Skeletal muscle satellite cell (primary cell): ENCODE results near the gene SNX4. TPM values are rescaled to one million over a fixed set of nuclear protein-coding genes. Genes with fewer than 3 reads are reported as not detected.
"Not testable (repeated sequence)": the region's sequence is repeated elsewhere in the genome, so short reads cannot be mapped to it uniquely, and the experiment has no call there.

ENCODE experiments used
- H3K27me3 ChIP-seq: 2 replicates; pipeline ENCODE4 v1.7.0; 2013; ENCODE audit warnings: low read length; ENCODE audit not compliant: control insufficient read depth, insufficient read depth
- H3K36me3 ChIP-seq: 2 replicates; pipeline ENCODE4 v1.7.0; 2013; ENCODE audit warnings: mild to moderate bottlenecking, control low read depth, low read length; ENCODE audit not compliant: insufficient read depth
- H3K4me1 ChIP-seq: 2 replicates; pipeline ENCODE4 v1.7.0; 2013; ENCODE audit warnings: low read length; ENCODE audit not compliant: control insufficient read depth, insufficient read depth
- H3K4me2 ChIP-seq: 2 replicates; pipeline ENCODE4 v1.7.0; 2013; ENCODE audit warnings: mild to moderate bottlenecking, low read length
- H3K4me3 ChIP-seq: 2 replicates; pipeline ENCODE4 v1.7.0; 2013; ENCODE audit warnings: low read length
- H3K9ac ChIP-seq: 2 replicates; pipeline ENCODE4 v1.7.0; 2013; ENCODE audit warnings: mild to moderate bottlenecking, low read depth, low read length, moderate library complexity
- H3K9me3 ChIP-seq: replicated peaks from 2 replicates; pipeline ENCODE4 v1.7.0; 2013; ENCODE audit warnings: mild to moderate bottlenecking, control low read depth, low read length
- total RNA-seq: library from RNA; depleted of rRNA; stranded (reverse); fragments of >200 nt; gene quantifications from 2 replicates; pipeline ENCODE4 v1.2.3, GENCODE V29; 2012; rRNA removed

SNX4 gene
- total RNA-seq = 21.0 and 33.4 TPM in 2 replicates

DNA sequence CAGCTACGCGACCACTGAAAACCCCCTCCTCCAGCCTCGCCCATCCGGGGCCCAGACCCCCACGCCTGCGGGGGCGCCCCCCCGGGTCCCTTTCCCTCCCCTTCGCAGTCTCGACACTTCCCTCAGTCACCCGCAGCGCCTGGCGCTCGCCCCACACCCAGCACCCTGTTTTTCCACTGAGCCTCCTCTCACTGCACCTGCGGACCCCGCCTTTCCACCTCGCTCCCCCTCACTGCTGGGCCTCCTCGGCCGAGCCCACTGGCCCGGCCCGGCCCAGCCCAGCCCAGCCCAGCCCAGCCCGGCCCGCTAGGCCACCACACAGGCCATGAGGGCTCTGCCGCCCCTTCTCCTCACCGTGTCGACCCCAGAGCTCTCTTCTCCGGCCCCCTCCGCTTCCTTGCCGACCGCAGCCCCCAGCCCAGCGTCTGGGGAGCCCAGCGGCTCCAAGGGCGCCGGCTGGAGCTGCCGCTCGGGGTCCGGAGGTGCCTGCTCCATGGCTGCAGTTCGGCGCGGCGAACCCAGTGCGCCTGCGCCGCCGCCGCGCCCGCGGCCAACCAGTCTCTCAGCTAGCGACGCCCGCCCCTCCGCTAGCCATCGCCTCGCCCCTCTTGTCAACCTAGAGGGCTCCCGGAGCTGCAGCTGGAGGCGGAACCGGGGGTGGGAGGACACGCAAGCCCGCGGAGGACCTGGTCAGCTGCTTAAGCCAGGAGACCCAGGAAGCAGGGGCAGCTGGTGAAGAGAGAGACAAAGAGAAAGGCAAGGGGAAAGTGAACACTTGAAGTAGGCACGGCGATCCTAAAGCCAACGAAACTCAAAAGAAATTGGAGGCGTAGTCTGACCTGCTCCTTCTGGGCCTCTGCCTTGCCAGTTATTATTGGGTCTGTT is at the start of gene SNX4:
TSS of gene SNX4 (minus strand) at position 525 of the 885 bp plus-strand sequence. CDS start at position 495, 30 bp downstream.
- Histone ChIP-seq H3K4me1 (no peaks in the 10 kb centered on the region), H3K9me3 (no peaks in the 10 kb centered on the region), H3K36me3 (peaks cover 13% of the 10 kb centered on the region), H3K4me3 (peak within 1 kb of the TSS; percentile 80), H3K27me3 (no peaks in the 10 kb centered on the region), H3K4me2 (peak within 1 kb of the TSS; percentile 95), H3K9ac (peak within 1 kb of the TSS; percentile 91)

DNA sequence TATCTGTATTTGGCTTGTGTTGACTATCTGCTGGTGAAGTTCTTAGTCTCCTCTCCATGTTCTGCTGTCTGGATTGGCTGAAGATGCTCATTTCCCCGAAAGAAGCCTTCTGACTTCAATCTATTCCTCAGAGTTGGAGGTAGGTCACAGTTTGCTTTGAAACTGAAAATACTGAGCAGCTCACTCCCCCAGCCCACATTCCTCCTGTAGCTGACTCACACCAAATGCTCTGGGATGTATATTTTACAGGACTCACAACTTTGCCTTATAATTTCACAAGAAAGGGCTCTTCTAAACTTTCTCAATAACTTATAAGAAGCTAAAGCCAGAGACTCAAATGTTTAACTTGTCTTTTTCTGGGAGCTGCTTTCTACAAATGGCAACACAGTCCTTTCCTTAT is 36.3 kb upstream of the SNX4 start:
- Histone ChIP-seq H3K36me3 (peaks cover 16% of the 10 kb centered on the region), H3K4me1 (peaks cover 5% of the 10 kb centered on the region), H3K9ac (peak overlapping the region; percentile 4), H3K9me3 (no peaks in the 10 kb centered on the region), H3K27me3 (no peaks in the 10 kb centered on the region), H3K4me3 (no peak overlapping the region), H3K4me2 (peak overlapping the region; percentile 1)

DNA sequence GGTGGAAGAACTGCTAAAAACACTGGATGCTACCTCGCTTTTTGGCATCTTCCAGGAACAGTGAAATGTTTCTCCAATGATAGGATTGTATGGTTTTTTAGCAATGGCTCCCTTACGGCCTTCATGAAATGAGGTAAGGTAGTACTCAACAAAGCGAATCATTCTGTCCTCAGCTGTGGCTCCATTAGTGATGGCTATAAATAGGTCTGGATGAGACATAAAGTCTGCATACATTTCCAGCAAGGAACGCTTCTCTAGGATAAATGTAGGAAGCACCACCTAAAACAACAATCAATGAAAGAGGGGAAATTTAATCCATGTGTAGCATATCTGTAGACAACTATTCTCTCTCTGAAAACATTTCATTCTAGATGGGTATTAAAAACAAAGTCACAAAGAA is 32.4 kb upstream of the SNX4 start:
- no peaks in the 10 kb centered on the region for H3K9me3 ChIP-seq
- H3K4me3 ChIP-seq = no peak overlapping the region
- no peak overlapping the region for H3K4me2 ChIP-seq
- H3K27me3 ChIP-seq = no peaks in the 10 kb centered on the region
- peaks cover 5% of the 10 kb centered on the region for H3K4me1 ChIP-seq
- no peak overlapping the region for H3K9ac ChIP-seq
- H3K36me3 ChIP-seq = peaks cover 6% of the 10 kb centered on the region

DNA sequence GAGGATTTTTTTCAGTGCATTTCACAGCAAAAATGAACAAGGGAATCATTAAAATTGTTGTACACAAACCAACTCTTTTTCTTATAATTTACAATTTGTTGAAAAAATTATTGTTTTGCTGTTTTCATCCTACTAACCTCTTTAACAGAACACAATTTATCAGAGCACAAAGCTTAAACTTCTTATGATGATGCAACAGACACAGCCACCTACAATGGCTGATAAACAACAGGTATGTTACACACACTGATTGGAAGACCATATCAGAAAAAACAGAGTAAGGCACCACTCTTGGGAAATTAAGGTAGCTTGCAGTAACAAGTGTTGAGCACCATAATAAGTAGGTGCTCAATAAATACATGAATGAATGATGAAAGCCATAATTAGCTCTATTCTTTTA is 8.9 kb upstream of the SNX4 start:
- Histone ChIP-seq H3K36me3 (peaks cover 11% of the 10 kb centered on the region), H3K9me3 (no peaks in the 10 kb centered on the region), H3K9ac (no peak overlapping the region), H3K4me1 (no peaks in the 10 kb centered on the region), H3K27me3 (no peaks in the 10 kb centered on the region), H3K4me3 (no peak overlapping the region), H3K4me2 (no peak overlapping the region)

DNA sequence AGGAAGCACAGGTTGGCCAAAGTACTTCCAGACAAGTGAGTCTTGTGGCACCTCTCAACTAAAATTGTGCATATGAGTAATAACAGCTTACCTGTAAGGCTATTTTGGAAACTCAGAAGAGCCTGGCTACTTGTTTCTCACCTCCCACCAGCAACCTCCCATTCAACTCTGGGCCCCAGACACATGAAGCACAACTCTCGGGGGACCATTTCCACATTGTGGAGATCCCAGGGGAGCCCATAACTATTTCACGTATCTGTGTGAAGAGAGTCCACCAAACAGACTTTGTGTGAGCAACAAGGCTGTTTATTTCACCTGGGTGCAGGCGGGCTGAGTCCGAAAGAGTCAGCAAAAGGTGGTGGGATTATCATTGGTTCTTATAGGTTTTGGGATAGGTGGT is 5.2 kb upstream of the SNX4 start:
- Histone ChIP-seq H3K9ac (no peak overlapping the region), H3K4me3 (no peak overlapping the region)

DNA sequence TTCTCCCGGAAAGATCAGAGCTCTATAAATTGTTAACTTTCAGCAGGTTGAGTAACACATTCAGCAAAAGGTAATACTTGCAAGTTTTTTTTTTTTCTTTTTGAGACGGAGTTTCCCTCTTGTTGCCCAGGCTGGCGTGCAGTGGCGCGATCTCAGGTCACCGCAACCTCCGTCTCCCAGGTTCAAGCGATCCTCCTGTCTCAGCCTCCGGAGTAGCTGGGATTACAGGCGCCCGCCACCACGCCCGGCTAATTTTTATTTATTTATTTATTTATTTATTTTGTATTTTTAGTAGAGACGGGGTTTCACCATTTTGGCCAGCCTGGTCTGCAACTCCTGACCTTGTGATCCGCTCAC is 539 bp upstream of the SNX4 start:
- H3K9me3 ChIP-seq, H3K27me3 ChIP-seq, H3K4me1 ChIP-seq: not testable (repeated sequence)
- Histone ChIP-seq H3K9ac (peak overlapping the region; percentile 91), H3K4me2 (peak overlapping the region; percentile 95), H3K4me3 (peak overlapping the region; percentile 80), H3K36me3 (peaks cover 12% of the 10 kb centered on the region)

More for the DNA sequence above, 5.2 kb upstream of the SNX4 start:
- H3K27me3 ChIP-seq = no peaks in the 10 kb centered on the region
- no peaks in the 10 kb centered on the region for H3K9me3 ChIP-seq
- H3K36me3 ChIP-seq = peaks cover 9% of the 10 kb centered on the region
- no peaks in the 10 kb centered on the region for H3K4me1 ChIP-seq
- H3K4me2 ChIP-seq = no peak overlapping the region

DNA sequence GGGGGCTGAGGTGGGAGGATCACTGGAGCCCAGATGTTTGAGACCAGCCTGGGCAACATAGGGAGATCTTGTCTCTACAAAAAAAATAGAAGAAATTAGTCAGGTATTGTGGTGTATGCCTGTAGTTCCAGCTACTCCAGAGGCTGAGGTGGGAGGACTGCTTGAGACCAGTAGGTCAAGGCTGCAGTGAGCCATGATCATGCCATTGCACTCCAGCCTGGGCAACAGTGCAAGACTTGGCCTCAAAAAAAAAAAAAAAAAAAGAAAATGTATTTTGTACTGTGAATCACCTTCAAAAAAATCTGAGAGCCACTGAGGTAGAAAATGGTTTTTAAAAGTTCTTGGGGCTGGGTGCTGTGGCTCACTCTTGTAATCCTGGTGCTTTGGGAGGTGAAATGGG is 4.6 kb downstream of the SNX4 start:
- no peak overlapping the region for H3K4me3 ChIP-seq
- peaks cover 19% of the 10 kb centered on the region for H3K4me1 ChIP-seq
- peaks cover 28% of the 10 kb centered on the region for H3K36me3 ChIP-seq
- no peaks in the 10 kb centered on the region for H3K27me3 ChIP-seq
- no peak overlapping the region for H3K4me2 ChIP-seq
- H3K9ac ChIP-seq = no peak overlapping the region
- no peaks in the 10 kb centered on the region for H3K9me3 ChIP-seq

DNA sequence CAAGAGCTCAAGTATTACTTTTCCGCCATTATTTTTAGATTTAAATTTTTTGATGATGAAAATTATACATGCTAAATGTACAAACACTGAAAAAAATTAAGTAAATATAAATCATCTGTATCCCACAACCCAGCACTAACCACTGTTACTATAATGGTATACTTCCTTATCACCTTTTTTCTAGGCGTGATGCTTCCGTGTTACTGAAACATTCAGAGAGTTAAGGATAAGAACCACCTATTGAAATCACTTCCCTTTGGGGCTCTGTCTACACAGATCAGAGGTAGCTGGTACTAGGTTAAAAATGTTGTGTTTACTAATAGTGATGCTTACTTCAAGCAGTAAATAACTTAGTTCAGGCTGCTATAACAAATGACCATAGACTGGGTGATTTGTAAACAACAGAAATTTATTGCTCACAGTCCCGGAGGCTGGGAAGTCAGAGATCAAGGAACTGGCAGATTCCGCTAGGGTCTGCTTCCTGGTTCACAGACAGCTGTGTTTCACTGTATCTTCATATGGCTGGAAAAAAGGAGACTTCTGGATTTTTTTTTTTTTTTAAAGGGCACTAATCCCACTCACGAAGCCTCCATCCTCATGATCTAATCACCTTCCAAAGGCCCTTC is 6.4 kb downstream of the SNX4 start:
- Histone ChIP-seq H3K4me3 (no peak overlapping the region), H3K27me3 (no peaks in the 10 kb centered on the region), H3K36me3 (peaks cover 36% of the 10 kb centered on the region), H3K9ac (no peak overlapping the region), H3K4me1 (peaks cover 19% of the 10 kb centered on the region), H3K4me2 (no peak overlapping the region), H3K9me3 (no peaks in the 10 kb centered on the region)

DNA sequence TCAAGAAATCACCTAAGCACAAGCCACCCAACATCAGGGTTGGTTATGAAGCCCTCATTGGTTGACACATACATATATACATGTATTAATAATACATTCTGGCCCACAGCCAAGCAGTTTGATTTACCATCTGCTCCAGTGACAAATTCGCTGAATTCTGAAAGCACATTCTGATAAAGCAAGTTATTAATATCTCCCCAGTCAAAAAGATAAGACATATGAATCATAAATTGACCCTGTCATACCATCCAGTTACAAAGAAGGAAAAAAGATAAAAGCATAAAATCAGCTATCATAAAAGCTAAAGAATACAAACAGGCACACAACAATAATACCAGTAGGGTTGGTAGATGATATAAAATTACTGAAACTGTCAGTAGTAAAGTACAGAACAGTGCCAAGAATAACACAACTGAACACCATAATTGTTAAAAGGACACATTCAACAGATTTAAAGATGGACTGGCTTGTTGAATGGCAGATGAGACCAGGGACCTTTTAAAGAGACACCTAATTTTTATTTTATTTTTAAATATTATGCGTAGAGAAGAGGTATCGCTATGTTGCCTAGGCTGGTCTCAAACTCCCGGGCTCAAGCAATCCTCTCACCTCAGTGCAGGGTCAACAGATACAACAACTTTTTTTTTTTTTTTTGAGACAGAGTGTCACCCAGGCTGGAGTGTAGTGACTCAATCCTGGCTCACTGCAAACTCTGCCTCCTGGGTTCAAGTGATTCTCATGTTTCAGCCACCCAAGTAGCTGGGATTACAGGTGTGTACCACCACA is 7.7 kb downstream of the SNX4 start:
- H3K36me3 ChIP-seq = peaks cover 46% of the 10 kb centered on the region
- no peaks in the 10 kb centered on the region for H3K27me3 ChIP-seq
- peaks cover 3% of the 10 kb centered on the region for H3K9me3 ChIP-seq
- H3K4me1 ChIP-seq = peaks cover 19% of the 10 kb centered on the region
- peak overlapping the region; percentile 22 for H3K4me2 ChIP-seq
- H3K9ac ChIP-seq = no peak overlapping the region
- H3K4me3 ChIP-seq = no peak overlapping the region

DNA sequence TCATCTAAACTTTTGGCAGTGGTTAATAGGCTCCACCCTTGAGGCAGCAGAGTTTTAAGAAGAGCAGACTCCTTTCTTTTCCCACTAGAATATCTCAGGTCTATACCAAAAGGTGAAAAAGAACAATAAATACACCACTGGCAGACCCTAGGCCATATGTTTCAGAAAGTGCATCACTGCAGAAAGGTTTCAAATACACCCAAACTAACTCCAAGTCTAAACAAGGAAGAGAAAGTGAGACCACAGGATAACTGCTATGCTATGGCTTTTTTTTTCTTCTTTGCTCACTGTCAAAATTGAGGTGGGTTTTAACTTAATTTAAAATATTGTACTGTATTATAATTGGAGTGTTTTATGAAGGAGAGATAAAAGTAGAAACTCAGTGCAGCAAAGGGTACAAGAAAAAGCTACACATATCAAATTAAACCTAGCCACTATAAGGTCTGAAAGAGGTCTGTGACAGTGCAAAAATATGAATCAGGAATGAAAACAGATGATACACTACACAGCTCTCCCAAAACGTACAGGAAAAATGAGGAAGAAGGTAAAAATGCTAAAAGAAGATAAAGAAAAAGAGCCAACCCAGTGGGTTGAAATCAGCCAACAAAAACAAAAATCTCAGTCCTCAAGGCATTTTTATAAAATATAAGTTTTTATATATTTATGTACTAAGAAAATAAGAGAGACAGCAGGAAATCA is 8.4 kb downstream of the SNX4 start:
- Histone ChIP-seq H3K9me3 (peaks cover 3% of the 10 kb centered on the region), H3K4me1 (peaks cover 19% of the 10 kb centered on the region), H3K4me2 (peak overlapping the region; percentile 22), H3K4me3 (no peak overlapping the region), H3K9ac (no peak overlapping the region), H3K36me3 (peaks cover 51% of the 10 kb centered on the region), H3K27me3 (no peaks in the 10 kb centered on the region)

DNA sequence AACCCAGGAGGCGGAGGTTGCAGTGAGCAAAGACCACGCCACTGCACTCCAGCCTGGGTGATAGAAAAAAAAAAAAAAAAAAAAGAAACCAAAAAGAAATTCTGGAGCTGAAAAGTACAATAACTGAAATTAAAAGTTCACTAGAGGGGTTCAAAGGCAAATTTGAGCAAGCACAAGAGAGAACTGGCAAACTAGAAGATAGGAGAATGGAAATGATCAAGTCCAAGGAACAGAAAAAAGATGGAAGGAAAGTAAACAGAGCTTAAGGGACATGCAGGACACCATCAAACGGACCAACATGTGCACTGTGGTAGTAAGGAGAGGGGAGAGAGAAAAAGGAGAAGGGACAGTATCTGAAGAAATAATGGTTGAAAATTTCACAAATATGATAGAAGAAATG is 12.9 kb downstream of the SNX4 start:
- H3K36me3 ChIP-seq = peaks cover 46% of the 10 kb centered on the region
- H3K4me3 ChIP-seq = no peak overlapping the region
- no peak overlapping the region for H3K9ac ChIP-seq
- peaks cover 9% of the 10 kb centered on the region for H3K4me1 ChIP-seq
- no peaks in the 10 kb centered on the region for H3K27me3 ChIP-seq
- peaks cover 3% of the 10 kb centered on the region for H3K9me3 ChIP-seq
- H3K4me2 ChIP-seq = no peak overlapping the region
